B cell (primary cell): ENCODE measurements around the gene NUDC. TPM values are rescaled to one million over a fixed set of nuclear protein-coding genes. Genes with fewer than 3 reads are reported as not detected.

Source experiments
- ATAC-seq: fragments of 200-7000 bp; cut with Tn5 transposase; one replicate; pipeline ENCODE4 v1.10.0; 2021; ENCODE audit warnings: low read depth, mild to moderate bottlenecking, moderate number of reproducible peaks, moderate library complexity
- CTCF ChIA-PET: fragments of 350-600 bp; sonication (Branson Sonifier 250); formaldehyde crosslinking; loops from one replicate; lab custom pipeline; 2021; ENCODE audit warnings: antibody characterized with exemption, inconsistent platforms; lab: Charles Lee
- POLR2A ChIA-PET: fragments of 350-600 bp; sonication (Branson Sonifier 250); formaldehyde crosslinking; loops from one replicate; lab custom pipeline; 2021; ENCODE audit warnings: antibody characterized with exemption; lab: Charles Lee
- DNase-seq: peaks from one replicate; pipeline ENCODE4 v3.0.0; 2013
- H2AFZ ChIP-seq: 2 replicates; pipeline ENCODE4 v1.6.1; 2012; ENCODE audit warnings: mild to moderate bottlenecking, low read depth, low read length; ENCODE audit not compliant: insufficient read depth, poor library complexity, severe bottlenecking
- H3K27ac ChIP-seq, 2 donors: 1 replicate in 1 of 2; 2 replicates in 1 of 2; pipeline ENCODE4 v1.5.1; 2012 to 2013; ENCODE audit warnings: low read length in 2 of 2, mild to moderate bottlenecking in 2 of 2, moderate library complexity in 1 of 2
- H3K27me3 ChIP-seq, 4 experiments: fragments of 200-600 bp in 1 of 4; sonication (generic) in 1 of 4; replicated peaks in 1 of 4; 1 replicate in 2 of 4; 2 replicates in 2 of 4; pipeline versions ENCODE4 v1.6.1 to v1.7.0; 2013 to 2016; ENCODE audit warnings: low read length in 3 of 4, mild to moderate bottlenecking in 2 of 4, mixed read lengths in 1 of 4, moderate library complexity in 1 of 4; ENCODE audit not compliant: insufficient read depth in 4 of 4, control insufficient read depth in 3 of 4; ENCODE audit errors: control extremely low read depth in 1 of 4
- H3K36me3 ChIP-seq, 2 experiments: replicated peaks in 1 of 2; 1 replicate in 1 of 2; 2 replicates in 1 of 2; pipeline versions ENCODE4 v1.6.1 to v1.7.1; 2013; ENCODE audit warnings: low read length in 1 of 2; ENCODE audit not compliant: insufficient read depth in 2 of 2, control insufficient read depth in 1 of 2; ENCODE audit errors: control extremely low read depth in 1 of 2, extremely low read depth in 1 of 2
- H3K4me1 ChIP-seq, 2 donors: fragments of 200-600 bp in 1 of 2; sonication (generic) in 1 of 2; 1 replicate in 1 of 2; 2 replicates in 1 of 2; pipeline versions ENCODE4 v1.5.1 to v1.6.1; 2013 to 2017; ENCODE audit warnings: low read length in 2 of 2; ENCODE audit not compliant: control insufficient read depth in 2 of 2, insufficient read depth in 2 of 2
- H3K4me2 ChIP-seq: replicated peaks from 2 replicates; pipeline ENCODE3; 2012; ENCODE audit warnings: mild to moderate bottlenecking, low read depth, low read length; ENCODE audit not compliant: poor library complexity, severe bottlenecking
- H3K4me3 ChIP-seq, 5 experiments: fragments of 200-600 bp in 1 of 5; sonication (generic) in 1 of 5; 1 replicate in 3 of 5; 2 replicates in 2 of 5; pipeline versions ENCODE4 v1.5.1 to v1.7.0; 2011 to 2016; ENCODE audit warnings: low read length in 4 of 5, mild to moderate bottlenecking in 4 of 5, low read depth in 2 of 5, control low read depth in 1 of 5, moderate library complexity in 1 of 5; ENCODE audit not compliant: insufficient read depth in 1 of 5; ENCODE audit errors: control extremely low read depth in 1 of 5, extremely low read depth in 1 of 5
- H3K79me2 ChIP-seq: fragments of 200-600 bp; sonication (generic); one replicate; pipeline ENCODE4 v1.6.0; 2016; ENCODE audit warnings: low read length; ENCODE audit not compliant: control insufficient read depth, insufficient read depth
- H3K9ac ChIP-seq: fragments of 200-600 bp; sonication (generic); 2 replicates; pipeline ENCODE4 v1.6.1; 2017; ENCODE audit warnings: mild to moderate bottlenecking, low read length, moderate library complexity
- H3K9me3 ChIP-seq, 3 donors: one replicate each; pipeline versions ENCODE4 v1.6.1 to v1.7.1; 2013; ENCODE audit warnings: low read length in 2 of 3; ENCODE audit not compliant: control insufficient read depth in 2 of 3, insufficient read depth in 1 of 3; ENCODE audit errors: control extremely low read depth in 1 of 3
- H4K20me1 ChIP-seq: 2 replicates; pipeline ENCODE4 v1.6.0; 2012; ENCODE audit warnings: mild to moderate bottlenecking, low read length; ENCODE audit not compliant: insufficient read depth, control insufficient read depth, poor library complexity, severe bottlenecking
- H3K27ac Mint-ChIP-seq: one replicate; pipeline ENCODE4 v1.8.0; 2021; ENCODE audit warnings: mixed read lengths
- H3K27me3 Mint-ChIP-seq: one replicate; pipeline ENCODE4 v1.8.0; 2021; ENCODE audit warnings: mixed read lengths
- H3K4me1 Mint-ChIP-seq: one replicate; pipeline ENCODE4 v1.8.0; 2021; ENCODE audit warnings: mixed read lengths
- H3K4me3 Mint-ChIP-seq: one replicate; pipeline ENCODE4 v1.8.0; 2021; ENCODE audit warnings: mixed read lengths
- H3K9me3 Mint-ChIP-seq: one replicate; pipeline ENCODE4 v1.8.0; 2022; ENCODE audit warnings: mixed read lengths; ENCODE audit not compliant: insufficient read depth
- CTCF ChIP-seq: fragments of 200-600 bp; IDR thresholded peaks from one replicate; pipeline ENCODE4 v1.8.0; 2022; ENCODE audit warnings: antibody characterized with exemption, mild to moderate bottlenecking
- EZH2 ChIP-seq: IDR thresholded peaks from 2 replicates; pipeline ENCODE4 v1.6.1; 2012; ENCODE audit warnings: borderline replicate concordance, low read depth, mild to moderate bottlenecking, moderate library complexity, low read length; ENCODE audit not compliant: insufficient read depth, poor library complexity, severe bottlenecking
- WGBS: methylation state at CpG from one replicate; pipeline ENCODE4 v1.1.5; 2013; ENCODE audit warnings: missing lambda C conversion rate; ENCODE audit not compliant: insufficient coverage; 5-methylcytosine and 5-hydroxymethylcytosine counted together
- intact Hi-C: fragments of 100-400 bp; cut with micrococcal nuclease; formaldehyde crosslinking; loops from one replicate; pipeline ENCODE4 v1.10.0; 2022
- polyA plus RNA-seq: library from polyadenylated mRNA; depleted of rRNA; stranded (reverse); fragments of >200 nt; gene quantifications from 2 replicates; pipeline ENCODE4 v1.2.3, GENCODE V29; 2012
- total RNA-seq, 2 donors: library from RNA; stranded (reverse); fragments of 120-200 nt in 1 of 2; gene quantifications; 1 replicate in 1 of 2; 2 replicates in 1 of 2; pipeline versions ENCODE4 v1.2.3 to v1.2.4, GENCODE V29; 2013 to 2022

The NUDC gene
- total and polyA plus RNA-seq, 2 donors (not counting 1 experiment from before 2014, with no cell fraction given): 28.3 to 45.3 TPM

GRCh38 chr1:26913754-26914619 is 7.6 kb upstream of the NUDC start, which contains the start of gene NR0B2:
Gene NR0B2 (minus strand): TSS chr1:26913975. CDS start chr1:26913940, 35 bp downstream.
- no peak within 1 kb of the TSS for H3K27ac ChIP-seq
- intact Hi-C loops: no loop called here
- CTCF ChIA-PET: no interaction called here

More at GRCh38 chr1:26913754-26914619, 7.6 kb upstream of the NUDC start, which contains the start of gene NR0B2:
- peaks cover 5% of the 10 kb centered on the region for H3K27me3 Mint-ChIP-seq
- Histone ChIP-seq H3K79me2 (no peaks in the 10 kb centered on the region), H3K4me1 (no peaks in the 10 kb centered on the region), H3K36me3 (no peaks in the 10 kb centered on the region), H3K27me3 (no peaks in the 10 kb centered on the region), H3K9me3 (no peaks in the 10 kb centered on the region), H3K9ac (no peak within 1 kb of the TSS), H2AFZ (no peak within 1 kb of the TSS), H3K4me2 (no peak within 1 kb of the TSS), H4K20me1 (no peaks in the 10 kb centered on the region), H3K4me3 (no peak within 1 kb of the TSS)
- H3K4me3 Mint-ChIP-seq: no peak within 1 kb of the TSS
- DNase-seq (no peak), ATAC-seq (no peak)
- POLR2A ChIA-PET: no interaction called here
- no peaks in the 10 kb centered on the region for H3K9me3 Mint-ChIP-seq
- TF ChIP-seq EZH2 (no peak), CTCF (no peak)
- 91% methylated on average over 14 of the region's 16 CpGs for WGBS
- no peaks in the 10 kb centered on the region for H3K4me1 Mint-ChIP-seq
- no peak within 1 kb of the TSS for H3K27ac Mint-ChIP-seq
